Mesendoderm (in vitro differentiated cells): ENCODE results near the gene MTHFD1L.

ENCODE experiments used
- DNase-seq: peaks from one replicate; pipeline ENCODE4 v3.0.0; 2013
- H2AK5ac ChIP-seq: 2 replicates; pipeline ENCODE4 v1.6.1; 2013; ENCODE audit warnings: low read length, inconsistent platforms
- H2BK120ac ChIP-seq: 2 replicates; pipeline ENCODE4 v1.6.1; 2013; ENCODE audit warnings: low read depth, mild to moderate bottlenecking, low read length, moderate library complexity, mixed read lengths
- H2BK15ac ChIP-seq: replicated peaks from 2 replicates; pipeline ENCODE4 v1.6.1; 2013; ENCODE audit warnings: low read depth, mild to moderate bottlenecking, moderate library complexity
- H2BK5ac ChIP-seq: 2 replicates; pipeline ENCODE4 v1.6.1; 2013; ENCODE audit warnings: low read length, inconsistent platforms
- H3K18ac ChIP-seq: 2 replicates; pipeline ENCODE4 v1.6.1; 2013; ENCODE audit warnings: mild to moderate bottlenecking, low read length, mixed read lengths
- H3K23ac ChIP-seq: one replicate; pipeline ENCODE4 v1.6.1; 2013; ENCODE audit warnings: low read length
- H3K27ac ChIP-seq: 2 replicates; pipeline ENCODE4 v1.5.1; 2013; ENCODE audit warnings: low read depth, mild to moderate bottlenecking, inconsistent platforms, low read length, moderate library complexity
- H3K27me3 ChIP-seq: 2 replicates; pipeline ENCODE4 v1.6.1; 2013; ENCODE audit warnings: low read length, control low read depth, mild to moderate bottlenecking, inconsistent platforms; ENCODE audit not compliant: insufficient read depth, poor library complexity
- H3K36me3 ChIP-seq: 2 replicates; pipeline ENCODE4 v1.6.1; 2013; ENCODE audit warnings: low read length, inconsistent platforms; ENCODE audit not compliant: control insufficient read depth, insufficient read depth
- H3K4ac ChIP-seq: one replicate; pipeline ENCODE4 v1.6.1; 2013; ENCODE audit warnings: low read depth, mild to moderate bottlenecking, low read length, moderate library complexity
- H3K4me1 ChIP-seq: 2 replicates; pipeline ENCODE4 v1.6.1; 2013; ENCODE audit warnings: low read depth, low read length, inconsistent platforms; ENCODE audit not compliant: control insufficient read depth
- H3K4me2 ChIP-seq: 2 replicates; pipeline ENCODE4 v1.6.1; 2013; ENCODE audit warnings: low read length
- H3K4me3 ChIP-seq: 2 replicates; pipeline ENCODE4 v1.5.1; 2013; ENCODE audit warnings: mild to moderate bottlenecking, low read length
- H3K56ac ChIP-seq: one replicate; pipeline ENCODE4 v1.6.1; 2013; ENCODE audit warnings: low read length
- H3K79me1 ChIP-seq: 2 replicates; pipeline ENCODE4 v1.6.1; 2013; ENCODE audit warnings: low read length, inconsistent platforms
- H3K79me2 ChIP-seq: 2 replicates; pipeline ENCODE4 v1.6.1; 2013; ENCODE audit warnings: mild to moderate bottlenecking, low read length; ENCODE audit not compliant: control insufficient read depth, insufficient read depth
- H3K9ac ChIP-seq: 2 replicates; pipeline ENCODE4 v1.6.1; 2013; ENCODE audit warnings: low read length, inconsistent platforms
- H4K5ac ChIP-seq: one replicate; pipeline ENCODE4 v1.6.1; 2013; ENCODE audit warnings: low read length
- H4K8ac ChIP-seq: one replicate; pipeline ENCODE4 v1.6.1; 2013; ENCODE audit warnings: low read depth, mild to moderate bottlenecking, control low read depth, low read length, moderate library complexity
- WGBS: extraction: QIAGEN DNeasy Blood & Tissue Kit; methylation state at CpG from one replicate; pipeline ENCODE4 v1.1.7; 2013; ENCODE audit warnings: low lambda C conversion rate, missing lambda C conversion rate; ENCODE audit not compliant: insufficient coverage; ENCODE audit errors: extremely low coverage; 5-methylcytosine and 5-hydroxymethylcytosine counted together

MTHFD1L gene

DNA sequence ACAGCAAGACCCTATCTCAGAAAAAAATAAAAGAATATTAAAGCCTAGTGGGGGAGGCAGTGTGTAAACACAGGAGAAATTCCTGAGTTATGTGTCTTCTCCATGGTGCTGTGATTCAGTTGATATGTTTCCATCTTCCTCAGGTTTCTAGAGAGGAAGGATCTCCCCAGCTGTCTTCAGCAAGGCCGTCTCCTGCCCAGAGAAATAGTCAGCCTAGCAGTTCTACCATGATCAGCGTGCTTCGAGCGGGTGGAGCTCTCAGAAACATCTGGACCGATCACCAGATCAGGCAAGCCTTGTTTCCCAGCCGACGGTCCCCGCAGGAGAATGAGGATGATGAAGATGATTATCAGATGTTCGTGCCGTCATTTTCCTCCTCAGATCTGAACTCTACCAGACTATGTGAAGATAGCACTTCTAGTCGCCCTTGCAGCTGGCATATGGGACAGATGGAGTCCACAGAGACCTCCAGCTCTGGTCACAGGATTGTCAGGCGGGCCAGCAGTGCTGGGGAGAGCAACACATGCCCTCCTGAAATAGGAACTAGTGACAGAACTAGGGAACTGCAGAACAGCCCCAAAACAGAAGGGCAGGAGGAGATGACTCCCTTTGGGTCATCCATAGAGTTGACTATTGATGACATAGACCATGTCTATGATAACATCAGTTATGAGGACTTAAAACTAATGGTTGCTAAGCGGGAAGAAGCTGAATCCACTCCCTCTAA is 34.9 kb upstream of the MTHFD1L start:
- Histone ChIP-seq H3K79me1 (no peaks in the 10 kb centered on the region), H4K5ac (no peak overlapping the region), H3K27me3 (no peaks in the 10 kb centered on the region), H3K4me2 (no peak overlapping the region), H3K18ac (no peak overlapping the region), H2AK5ac (no peak overlapping the region), H4K8ac (no peak overlapping the region), H2BK120ac (no peak overlapping the region), H3K79me2 (no peaks in the 10 kb centered on the region), H3K56ac (no peak overlapping the region), H3K9ac (no peak overlapping the region), H3K23ac (no peak overlapping the region), H3K4me1 (no peaks in the 10 kb centered on the region), H2BK5ac (no peak overlapping the region), H3K36me3 (no peaks in the 10 kb centered on the region), H3K4ac (no peak overlapping the region), H3K27ac (no peak overlapping the region), H2BK15ac (no peak overlapping the region), H3K4me3 (no peak overlapping the region)
- DNase-seq: no peak
- WGBS: no CpG with 5 or more reads among the region's 13 CpGs

DNA sequence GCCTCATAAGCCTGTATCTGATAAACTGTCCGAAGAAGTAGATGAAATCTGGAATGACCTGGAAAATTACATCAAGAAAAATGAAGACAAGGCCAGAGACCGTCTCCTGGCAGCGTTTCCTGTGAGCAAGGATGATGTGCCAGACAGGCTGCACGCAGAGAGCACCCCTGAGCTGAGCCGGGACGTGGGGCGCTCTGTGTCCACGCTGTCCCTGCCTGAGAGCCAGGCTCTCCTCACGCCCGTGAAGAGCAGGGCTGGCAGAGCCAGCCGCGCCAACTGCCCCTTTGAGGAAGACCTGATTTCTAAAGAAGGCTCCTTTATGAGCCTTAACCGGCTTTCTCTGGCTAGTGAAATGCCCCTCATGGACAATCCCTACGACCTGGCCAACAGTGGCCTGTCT is 33.9 kb upstream of the MTHFD1L start:
- no peak for DNase-seq
- WGBS: no CpG with 5 or more reads among the region's 14 CpGs
- H3K36me3 ChIP-seq: no peaks in the 10 kb centered on the region
- no peak overlapping the region for H3K4me3 ChIP-seq
- H3K4me2 ChIP-seq: no peak overlapping the region
- H3K56ac ChIP-seq: no peak overlapping the region
- H3K27me3 ChIP-seq: no peaks in the 10 kb centered on the region
- H2AK5ac ChIP-seq: no peak overlapping the region
- H2BK120ac ChIP-seq: no peak overlapping the region
- no peaks in the 10 kb centered on the region for H3K79me2 ChIP-seq
- H3K4ac ChIP-seq: no peak overlapping the region
- H4K8ac ChIP-seq: no peak overlapping the region
- no peak overlapping the region for H2BK15ac ChIP-seq
- no peak overlapping the region for H2BK5ac ChIP-seq
- H3K9ac ChIP-seq: no peak overlapping the region
- no peaks in the 10 kb centered on the region for H3K79me1 ChIP-seq
- H3K23ac ChIP-seq: no peak overlapping the region
- no peak overlapping the region for H3K27ac ChIP-seq
- H3K4me1 ChIP-seq: no peaks in the 10 kb centered on the region
- no peak overlapping the region for H4K5ac ChIP-seq
- H3K18ac ChIP-seq: no peak overlapping the region

DNA sequence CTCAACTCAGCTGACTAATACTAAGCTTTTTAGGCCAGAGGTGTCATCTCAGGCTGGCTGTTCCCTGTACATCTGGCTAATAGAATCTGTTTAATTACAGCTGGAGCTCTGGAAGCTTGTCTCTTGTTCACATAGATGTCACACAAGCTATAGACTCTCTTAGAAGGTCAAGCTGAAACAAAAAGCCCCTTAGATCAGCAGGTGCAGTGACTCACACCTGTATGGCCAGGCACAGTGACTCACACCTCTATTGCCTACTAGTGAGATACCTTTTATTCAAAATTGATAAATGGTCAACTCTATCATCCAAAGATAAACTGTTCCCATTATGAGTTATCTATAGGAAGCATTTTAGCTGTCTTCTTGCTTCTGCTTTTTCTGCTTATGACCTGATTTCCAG is 29.9 kb upstream of the MTHFD1L start:
- Histone ChIP-seq H3K4ac (no peak overlapping the region), H2AK5ac (no peak overlapping the region), H3K56ac (no peak overlapping the region), H2BK15ac (no peak overlapping the region), H3K79me1 (no peaks in the 10 kb centered on the region), H3K18ac (no peak overlapping the region), H3K27me3 (no peaks in the 10 kb centered on the region), H3K23ac (no peak overlapping the region), H4K5ac (no peak overlapping the region), H2BK120ac (no peak overlapping the region), H4K8ac (no peak overlapping the region), H3K4me1 (no peaks in the 10 kb centered on the region), H3K27ac (no peak overlapping the region), H3K4me3 (no peak overlapping the region), H2BK5ac (no peak overlapping the region), H3K9ac (no peak overlapping the region), H3K4me2 (no peak overlapping the region), H3K36me3 (no peaks in the 10 kb centered on the region), H3K79me2 (no peaks in the 10 kb centered on the region)
- no peak for DNase-seq

DNA sequence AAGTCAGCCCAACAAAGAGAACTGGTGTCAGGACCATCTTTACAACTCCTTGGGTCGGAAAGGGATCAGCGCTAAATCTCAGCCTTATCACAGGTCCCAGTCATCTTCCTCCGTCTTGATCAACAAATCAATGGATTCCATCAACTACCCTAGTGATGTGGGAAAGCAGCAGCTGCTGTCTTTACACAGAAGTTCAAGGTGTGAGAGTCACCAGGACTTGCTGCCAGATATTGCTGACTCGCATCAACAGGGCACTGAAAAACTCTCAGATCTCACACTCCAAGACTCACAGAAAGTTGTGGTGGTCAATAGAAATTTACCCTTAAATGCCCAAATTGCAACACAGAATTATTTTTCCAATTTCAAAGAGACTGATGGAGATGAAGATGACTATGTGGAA is 25.3 kb upstream of the MTHFD1L start:
- Histone ChIP-seq H3K4ac (no peak overlapping the region), H2BK5ac (no peak overlapping the region), H3K18ac (no peak overlapping the region), H3K79me1 (no peaks in the 10 kb centered on the region), H4K8ac (no peak overlapping the region), H3K36me3 (no peaks in the 10 kb centered on the region), H3K4me3 (no peak overlapping the region), H2BK120ac (no peak overlapping the region), H2BK15ac (no peak overlapping the region), H3K79me2 (no peaks in the 10 kb centered on the region), H3K23ac (no peak overlapping the region), H2AK5ac (no peak overlapping the region), H3K4me1 (no peaks in the 10 kb centered on the region), H3K27ac (no peak overlapping the region), H4K5ac (no peak overlapping the region), H3K56ac (no peak overlapping the region), H3K4me2 (no peak overlapping the region), H3K27me3 (no peaks in the 10 kb centered on the region), H3K9ac (no peak overlapping the region)
- WGBS: no CpG with 5 or more reads among the region's 4 CpGs
- no peak for DNase-seq

DNA sequence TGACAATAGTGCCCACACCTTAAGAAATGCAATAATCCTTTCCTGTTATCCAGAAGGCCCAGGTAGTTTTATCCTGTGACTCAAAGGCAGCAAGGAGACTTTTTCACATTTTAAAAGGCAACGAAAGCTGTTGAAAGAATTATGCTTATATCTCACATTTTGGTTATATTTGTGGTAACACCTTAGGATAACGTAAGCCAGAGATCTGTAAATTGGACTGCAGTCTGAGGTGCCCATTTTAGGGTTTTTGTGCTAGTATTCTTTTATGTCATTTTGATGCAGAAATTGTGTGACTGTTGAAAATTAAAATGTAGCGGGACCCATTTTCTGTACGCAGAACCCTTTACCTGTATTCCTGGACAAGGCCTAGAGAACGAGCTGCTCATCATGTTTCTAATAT is 24.3 kb upstream of the MTHFD1L start:
- no peak overlapping the region for H3K23ac ChIP-seq
- WGBS: no CpG with 5 or more reads among the region's 5 CpGs
- no peak overlapping the region for H2BK5ac ChIP-seq
- no peak overlapping the region for H3K4ac ChIP-seq
- no peaks in the 10 kb centered on the region for H3K79me1 ChIP-seq
- no peak overlapping the region for H2BK15ac ChIP-seq
- DNase-seq: no peak
- no peak overlapping the region for H4K8ac ChIP-seq
- no peaks in the 10 kb centered on the region for H3K4me1 ChIP-seq
- H3K9ac ChIP-seq: no peak overlapping the region
- no peaks in the 10 kb centered on the region for H3K27me3 ChIP-seq
- no peak overlapping the region for H3K18ac ChIP-seq
- no peaks in the 10 kb centered on the region for H3K79me2 ChIP-seq
- no peak overlapping the region for H3K56ac ChIP-seq
- H3K4me2 ChIP-seq: no peak overlapping the region
- no peak overlapping the region for H3K27ac ChIP-seq
- H3K4me3 ChIP-seq: no peak overlapping the region
- H4K5ac ChIP-seq: no peak overlapping the region
- no peak overlapping the region for H2AK5ac ChIP-seq
- H3K36me3 ChIP-seq: no peaks in the 10 kb centered on the region
- no peak overlapping the region for H2BK120ac ChIP-seq

DNA sequence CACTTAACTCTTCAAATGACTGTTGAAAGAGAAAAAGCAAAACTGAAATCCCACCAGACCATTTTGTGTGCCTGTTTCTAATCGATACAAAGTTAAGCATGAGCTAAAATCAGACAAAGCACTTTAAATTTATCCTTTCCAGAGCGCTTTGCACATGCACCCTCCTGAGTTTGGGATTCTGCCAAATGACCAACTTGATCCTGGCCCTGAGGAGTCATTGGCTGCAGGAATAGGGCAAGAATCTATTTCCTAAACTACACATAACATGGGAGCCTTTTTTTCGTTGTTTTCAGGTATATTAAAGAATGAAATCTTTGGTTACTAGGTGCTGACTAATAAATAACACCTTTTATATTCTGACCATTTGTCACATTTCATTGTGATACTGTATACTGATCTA is 23.8 kb upstream of the MTHFD1L start:
- no peaks in the 10 kb centered on the region for H3K27me3 ChIP-seq
- no peak overlapping the region for H3K56ac ChIP-seq
- H3K4me1 ChIP-seq: no peaks in the 10 kb centered on the region
- H4K8ac ChIP-seq: no peak overlapping the region
- H3K18ac ChIP-seq: no peak overlapping the region
- H3K23ac ChIP-seq: no peak overlapping the region
- no peaks in the 10 kb centered on the region for H3K79me2 ChIP-seq
- no peak overlapping the region for H2BK15ac ChIP-seq
- WGBS: no CpG with 5 or more reads among the region's 3 CpGs
- no peak overlapping the region for H2AK5ac ChIP-seq
- H3K9ac ChIP-seq: no peak overlapping the region
- H3K79me1 ChIP-seq: no peaks in the 10 kb centered on the region
- no peaks in the 10 kb centered on the region for H3K36me3 ChIP-seq
- no peak for DNase-seq
- H2BK5ac ChIP-seq: no peak overlapping the region
- H3K4me3 ChIP-seq: no peak overlapping the region
- H2BK120ac ChIP-seq: no peak overlapping the region
- no peak overlapping the region for H4K5ac ChIP-seq
- no peak overlapping the region for H3K4ac ChIP-seq
- no peak overlapping the region for H3K4me2 ChIP-seq
- no peak overlapping the region for H3K27ac ChIP-seq
